ENCODE results near the gene ZFHX3. TPM values are rescaled to one million over a fixed set of nuclear protein-coding genes. Genes with fewer than 3 reads are reported as not detected.

ZFHX3 gene
- total and polyA plus RNA-seq, 2 donors (not counting 3 experiments of a cell fraction or from before 2014, with no cell fraction given), result 3.7 to 18.8 TPM

DNA sequence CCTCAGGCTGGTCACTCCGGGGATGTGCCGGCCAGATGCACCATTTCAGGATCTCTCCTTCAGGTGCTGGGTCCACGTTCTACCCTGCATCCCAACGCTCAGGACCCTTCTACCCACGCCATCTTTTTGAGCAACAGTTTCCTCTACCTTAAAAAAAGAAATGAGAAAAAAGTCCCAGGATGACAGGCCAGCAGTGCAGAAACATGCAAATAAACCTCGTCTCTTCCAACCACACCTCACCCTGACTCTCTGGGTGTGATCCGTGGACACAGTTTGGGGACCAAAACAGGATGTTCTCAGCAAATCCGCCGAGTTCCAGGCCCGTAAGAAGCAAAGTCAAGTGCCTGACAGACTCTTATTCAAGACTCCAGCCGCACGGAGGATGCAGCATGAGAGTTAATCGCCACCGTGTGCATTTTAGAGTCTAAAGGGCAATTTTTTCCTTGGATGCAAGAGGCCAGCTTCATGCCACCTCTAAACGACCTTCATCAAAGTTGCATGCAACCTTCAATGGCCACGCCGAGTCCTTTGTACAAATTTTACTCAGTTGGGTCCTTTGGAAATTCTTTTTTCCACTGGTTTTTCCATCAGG, 99.6 kb downstream of the ZFHX3 start:
- FAIRE-seq, result no peak
- Histone ChIP-seq H3K27ac (ENCODE audit: insufficient read depth, low read depth, low read length) (no peak overlapping the region), H3K79me2 (ENCODE audit: control insufficient read depth, insufficient read depth, low read length) (peaks cover 13% of the 10 kb centered on the region), H2AFZ (ENCODE audit: low read depth, low read length) (no peak overlapping the region), H3K4me2 (ENCODE audit: insufficient read depth, low read length) (no peak overlapping the region), H4K20me1 (replicated peaks; ENCODE audit: control insufficient read depth, extremely low read depth, insufficient read depth, low read length) (peaks cover 2% of the 10 kb centered on the region), H3K4me3 (replicated peaks in 1 of 3; ENCODE audit: insufficient read depth in 1 of 3, low read depth in 1 of 3, low read length in 3 of 3) (no peak overlapping the region), H3K9me3 (replicated peaks; ENCODE audit: control insufficient read depth, insufficient read depth, low read length) (no peaks in the 10 kb centered on the region), H3K4me1 (ENCODE audit: control insufficient read depth, extremely low read depth, insufficient read depth, low read length) (no peaks in the 10 kb centered on the region), H3K9ac (replicated peaks; ENCODE audit: extremely low read depth, insufficient read depth, low read length) (no peak overlapping the region), H3K27me3 (ENCODE audit: control insufficient read depth in 2 of 2, insufficient read depth in 2 of 2, low read length in 2 of 2) (no peaks in the 10 kb centered on the region), H3K36me3 (ENCODE audit: control insufficient read depth in 2 of 2, extremely low read depth in 1 of 2, insufficient read depth in 2 of 2, low read length in 2 of 2) (peaks cover 0 to 11% of the 10 kb centered on the region in 2 experiments), H3K9me1 (replicated peaks; ENCODE audit: control insufficient read depth, extremely low read depth, insufficient read depth, low read length) (no peaks in the 10 kb centered on the region)
- BruUV-seq (replicated peaks), result no TSS peak
- TF ChIP-seq GATA2 (IDR thresholded peaks at IDR 0.05; ENCODE audit: insufficient read depth, insufficient read length, low read depth, low read length) (no peak), POLR2A (IDR thresholded peaks at IDR 0.05; ENCODE audit: low read depth, low read length) (no peak), MYC (IDR thresholded peaks at IDR 0.05; ENCODE audit: low read depth, low read length) (no peak), POLR2AphosphoS5 (IDR thresholded peaks at IDR 0.05; ENCODE audit: insufficient read depth, low read depth, low read length) (no peak), EZH2 (IDR thresholded peaks at IDR 0.05; ENCODE audit: borderline replicate concordance, low read depth, low read length, severe bottlenecking) (no peak), MAX (IDR thresholded peaks at IDR 0.05; ENCODE audit: insufficient read depth, insufficient read length) (no peak), JUN (IDR thresholded peaks at IDR 0.05; ENCODE audit: borderline replicate concordance, insufficient read depth, insufficient read length, low read depth) (no peak), FOS (IDR thresholded peaks at IDR 0.05; ENCODE audit: borderline replicate concordance, insufficient read depth, low read length) (no peak), CTCF (IDR thresholded peaks at IDR 0.05; ENCODE audit: extremely low read depth in 1 of 2, insufficient read depth in 1 of 2, low read depth in 1 of 2, low read length in 2 of 2) (no peak)
- ChIA-PET CTCF (no interaction called here), POLR2A (no interaction called here)
- no peak for DNase-seq (ENCODE audit: low read depth, low spot score)
- dilution Hi-C loops (cut with MboI; ENCODE audit: extremely low pct_ligation_motif_present, low sequenced_read_pairs), result no loop called here
- intact Hi-C loops (cut with micrococcal nuclease), result no loop called here

Measured in endothelial cell of umbilical vein (primary cell).